ENCODE results near the gene TES. TPM values are rescaled to one million over a fixed set of nuclear protein-coding genes. Genes with fewer than 3 reads are reported as not detected.

The TES gene
- total RNA-seq, 2 donors from 2014 or later: 18.0 to 23.3 TPM

DNA sequence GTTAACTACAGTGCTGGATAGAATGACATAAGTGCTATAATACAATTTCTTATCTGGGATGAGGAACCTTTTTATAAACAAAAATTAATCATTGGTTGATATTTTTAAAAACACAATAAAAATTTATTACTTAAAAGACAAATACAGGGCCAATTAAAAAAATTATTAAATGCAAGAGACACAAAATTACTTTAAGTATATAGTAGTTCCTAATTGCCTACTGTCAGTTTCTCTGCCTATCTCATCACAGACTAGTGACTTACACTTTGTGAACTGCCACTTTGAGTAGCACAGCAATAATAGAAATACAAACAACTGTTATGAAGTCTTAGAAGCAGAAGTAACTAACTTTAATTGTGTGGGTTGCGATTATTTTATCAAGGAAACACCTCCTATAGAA, 8.4 kb downstream of the TES start:
- H3K9me3 ChIP-seq: no peaks in the 10 kb centered on the region
- no peak overlapping the region for H3K27ac ChIP-seq
- no peaks in the 10 kb centered on the region for H3K36me3 ChIP-seq
- no peaks in the 10 kb centered on the region for H3K27me3 ChIP-seq
- peaks cover 0 to 44% of the 10 kb centered on the region in 2 donors for H3K4me1 ChIP-seq
- H3K4me3 ChIP-seq: no peak overlapping the region
- TF ChIP-seq, protein P1, sequence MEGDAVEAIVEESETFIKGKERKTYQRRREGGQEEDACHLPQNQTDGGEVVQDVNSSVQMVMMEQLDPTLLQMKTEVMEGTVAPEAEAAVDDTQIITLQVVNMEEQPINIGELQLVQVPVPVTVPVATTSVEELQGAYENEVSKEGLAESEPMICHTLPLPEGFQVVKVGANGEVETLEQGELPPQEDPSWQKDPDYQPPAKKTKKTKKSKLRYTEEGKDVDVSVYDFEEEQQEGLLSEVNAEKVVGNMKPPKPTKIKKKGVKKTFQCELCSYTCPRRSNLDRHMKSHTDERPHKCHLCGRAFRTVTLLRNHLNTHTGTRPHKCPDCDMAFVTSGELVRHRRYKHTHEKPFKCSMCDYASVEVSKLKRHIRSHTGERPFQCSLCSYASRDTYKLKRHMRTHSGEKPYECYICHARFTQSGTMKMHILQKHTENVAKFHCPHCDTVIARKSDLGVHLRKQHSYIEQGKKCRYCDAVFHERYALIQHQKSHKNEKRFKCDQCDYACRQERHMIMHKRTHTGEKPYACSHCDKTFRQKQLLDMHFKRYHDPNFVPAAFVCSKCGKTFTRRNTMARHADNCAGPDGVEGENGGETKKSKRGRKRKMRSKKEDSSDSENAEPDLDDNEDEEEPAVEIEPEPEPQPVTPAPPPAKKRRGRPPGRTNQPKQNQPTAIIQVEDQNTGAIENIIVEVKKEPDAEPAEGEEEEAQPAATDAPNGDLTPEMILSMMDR (IDR thresholded peaks at IDR 0.05): no peak
- no peak for DNase-seq (ENCODE audit: low spot score)

DNA sequence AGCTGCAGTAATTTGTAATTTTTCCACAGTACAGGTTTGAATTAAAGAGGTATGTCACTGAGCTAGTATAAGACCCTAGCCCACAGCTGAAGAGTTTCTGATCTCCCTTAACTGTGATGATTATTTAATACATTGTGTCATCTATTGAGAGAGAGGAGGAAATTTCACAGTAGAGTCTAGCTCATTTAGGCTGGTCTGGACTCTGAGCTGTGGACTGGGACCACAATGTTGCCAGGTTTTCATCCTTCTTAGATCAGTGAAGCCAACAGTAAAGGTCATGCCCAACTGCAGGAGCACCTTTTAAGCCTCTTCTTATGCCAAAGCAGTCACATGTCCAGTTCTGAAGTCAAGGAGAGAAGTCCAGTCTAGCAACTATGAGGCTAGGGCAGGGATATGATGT, 8.9 kb downstream of the TES start:
- no peak overlapping the region for H3K4me3 ChIP-seq
- no peak for DNase-seq (ENCODE audit: low spot score)
- TF ChIP-seq, protein P1 (IDR thresholded peaks at IDR 0.05): no peak
- H3K27ac ChIP-seq: no peak overlapping the region
- H3K9me3 ChIP-seq: no peaks in the 10 kb centered on the region
- H3K36me3 ChIP-seq: no peaks in the 10 kb centered on the region
- H3K4me1 ChIP-seq: peaks cover 0 to 39% of the 10 kb centered on the region in 2 donors
- no peaks in the 10 kb centered on the region for H3K27me3 ChIP-seq

DNA sequence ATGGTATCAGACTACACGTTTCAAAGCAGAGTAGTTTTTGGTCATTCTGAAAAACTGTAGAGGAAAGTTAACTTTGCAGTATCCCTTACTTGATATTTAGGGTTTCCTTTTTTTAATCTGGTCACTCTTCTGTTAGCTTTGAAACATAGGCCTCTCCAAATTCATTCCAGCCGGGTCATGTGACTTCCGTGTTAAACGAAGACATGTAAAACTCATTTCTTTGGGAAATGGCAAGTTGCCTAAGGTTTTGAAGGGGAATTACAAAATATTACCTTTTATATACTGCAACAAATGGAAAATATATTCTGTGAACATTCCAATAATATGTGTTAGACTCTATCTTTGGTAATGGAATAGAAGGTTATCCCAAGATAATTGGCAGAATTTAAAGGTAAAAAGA, 9.5 kb downstream of the TES start:
- no peak for DNase-seq (ENCODE audit: low spot score)
- H3K27ac ChIP-seq: no peak overlapping the region
- TF ChIP-seq, protein P1 (IDR thresholded peaks at IDR 0.05): no peak
- H3K9me3 ChIP-seq: no peaks in the 10 kb centered on the region
- H3K4me1 ChIP-seq: peaks cover 0 to 33% of the 10 kb centered on the region in 2 donors
- H3K27me3 ChIP-seq: no peaks in the 10 kb centered on the region
- H3K36me3 ChIP-seq: no peaks in the 10 kb centered on the region
- H3K4me3 ChIP-seq: no peak overlapping the region

- Histone ChIP-seq H3K27ac (no peak overlapping the region), H3K4me1 (peaks cover 0 to 26% of the 10 kb centered on the region in 2 donors), H3K9me3 (no peaks in the 10 kb centered on the region), H3K27me3 (no peaks in the 10 kb centered on the region), H3K36me3 (no peaks in the 10 kb centered on the region), H3K4me3 (no peak overlapping the region)
- TF ChIP-seq, protein P1 (IDR thresholded peaks at IDR 0.05): no peak
- no peak for DNase-seq (ENCODE audit: low spot score)
Observed at GRCh38 chr7:116222501-116222900, 12.2 kb downstream of the TES start.

DNA sequence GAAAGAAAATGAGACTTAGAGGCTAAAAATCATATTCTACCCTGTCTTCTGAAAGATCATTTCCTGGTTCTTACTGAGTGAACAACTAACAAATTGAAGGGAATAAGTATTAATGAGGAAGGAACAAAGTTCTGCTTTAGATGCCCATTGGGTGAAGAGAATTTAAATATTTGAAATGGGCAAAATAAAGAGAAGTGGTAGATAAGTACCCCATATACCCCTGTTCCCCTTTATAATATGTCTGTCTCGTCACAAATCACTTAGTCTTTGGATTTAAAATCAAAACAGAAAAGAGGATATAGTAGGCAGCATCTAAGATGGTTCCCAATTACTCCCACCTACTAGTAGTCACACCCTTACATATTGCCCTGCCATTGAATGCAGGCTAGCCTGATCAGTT, 13.2 kb downstream of the TES start:
- Histone ChIP-seq H3K27ac (no peak overlapping the region), H3K36me3 (no peaks in the 10 kb centered on the region), H3K4me1 (peaks cover 0 to 21% of the 10 kb centered on the region in 2 donors), H3K4me3 (no peak overlapping the region), H3K9me3 (no peaks in the 10 kb centered on the region), H3K27me3 (no peaks in the 10 kb centered on the region)
- no peak for DNase-seq (ENCODE audit: low spot score)
- TF ChIP-seq, protein P1 (IDR thresholded peaks at IDR 0.05): no peak

- Histone ChIP-seq H3K36me3 (no peaks in the 10 kb centered on the region), H3K9me3 (no peaks in the 10 kb centered on the region), H3K27me3 (no peaks in the 10 kb centered on the region), H3K4me3 (no peak overlapping the region), H3K4me1 (peaks cover 0 to 18% of the 10 kb centered on the region in 2 donors), H3K27ac (no peak overlapping the region)
- TF ChIP-seq, protein P1 (IDR thresholded peaks at IDR 0.05): no peak
- no peak for DNase-seq (ENCODE audit: low spot score)
Observed at GRCh38 chr7:116224492-116225098, 14.3 kb downstream of the TES start.

All from right atrium auricular region (tissue), 2 donors.